HG03520 (cell line): ENCODE data around the gene RASIP1.

Experiments used
- ATAC-seq: cut with Tn5 transposase; IDR thresholded peaks from one replicate; pipeline ENCODE4 v1.9.1; 2021; ENCODE audit warnings: mild to moderate bottlenecking, moderate library complexity; ENCODE audit not compliant: unreplicated experiment

RASIP1 gene

DNA sequence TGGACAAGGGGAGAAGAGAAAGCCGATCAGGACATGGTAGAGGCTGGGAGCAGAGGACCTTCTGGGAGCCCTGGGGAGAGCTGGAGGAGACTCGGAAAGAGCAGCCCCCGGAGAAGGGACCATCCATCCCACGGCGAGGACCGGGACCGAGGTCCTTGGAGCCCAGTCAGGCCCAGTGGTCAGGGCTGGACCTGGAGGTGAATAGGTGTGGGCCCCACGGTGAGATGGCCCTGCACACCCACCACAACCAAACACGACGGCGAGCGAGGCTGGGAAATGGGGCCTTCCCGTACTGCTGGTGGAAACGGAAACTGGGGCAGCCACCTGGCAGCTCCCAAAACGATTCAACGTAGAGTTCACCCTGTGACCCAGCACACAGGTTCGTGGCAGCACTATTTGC lies 63.9 kb downstream of the RASIP1 start:
- no peak for ATAC-seq

DNA sequence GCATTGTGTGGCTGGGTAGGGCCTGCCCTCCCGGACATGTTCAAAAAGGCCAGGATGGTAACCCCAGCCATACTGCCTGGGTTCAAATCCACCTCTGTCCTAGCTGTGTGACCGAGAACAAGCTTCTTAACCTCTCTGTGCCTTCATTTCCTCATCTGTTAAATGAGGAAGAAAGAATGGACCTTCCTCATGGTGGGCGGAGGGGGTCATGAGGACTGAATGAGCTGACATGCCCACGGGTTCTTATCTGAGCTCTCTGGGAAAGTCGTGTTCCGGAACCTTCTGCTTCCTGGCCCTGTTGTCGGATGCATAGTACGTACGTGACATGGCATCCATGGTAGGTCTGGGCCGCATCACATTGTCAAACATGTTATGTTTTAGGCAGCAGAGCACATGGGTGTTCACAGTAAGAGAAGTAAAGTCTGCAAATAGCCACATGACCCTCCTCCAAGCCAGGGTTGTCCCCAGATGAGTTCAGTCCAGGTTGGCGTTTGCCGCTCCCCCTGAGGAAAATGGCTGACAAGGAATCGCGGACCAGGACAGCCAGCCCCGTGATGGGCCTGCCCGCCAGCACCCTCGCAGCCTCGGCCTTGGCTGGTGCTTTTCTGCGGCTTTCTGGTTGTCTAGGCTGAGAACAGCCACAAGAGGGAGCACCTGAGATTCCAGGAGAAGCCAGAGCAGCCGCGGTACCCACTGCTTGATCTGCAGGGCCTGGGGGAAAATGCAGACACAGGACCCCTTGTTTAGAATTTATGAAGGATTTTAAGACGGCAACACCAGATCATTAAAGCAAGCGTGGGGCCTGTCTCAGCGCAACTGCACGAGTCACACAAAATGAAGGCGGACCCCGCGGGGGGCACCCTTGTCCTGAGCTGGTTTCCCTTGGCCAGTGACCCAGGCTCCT lies 65.2 kb downstream of the RASIP1 start:
- no peak for ATAC-seq

DNA sequence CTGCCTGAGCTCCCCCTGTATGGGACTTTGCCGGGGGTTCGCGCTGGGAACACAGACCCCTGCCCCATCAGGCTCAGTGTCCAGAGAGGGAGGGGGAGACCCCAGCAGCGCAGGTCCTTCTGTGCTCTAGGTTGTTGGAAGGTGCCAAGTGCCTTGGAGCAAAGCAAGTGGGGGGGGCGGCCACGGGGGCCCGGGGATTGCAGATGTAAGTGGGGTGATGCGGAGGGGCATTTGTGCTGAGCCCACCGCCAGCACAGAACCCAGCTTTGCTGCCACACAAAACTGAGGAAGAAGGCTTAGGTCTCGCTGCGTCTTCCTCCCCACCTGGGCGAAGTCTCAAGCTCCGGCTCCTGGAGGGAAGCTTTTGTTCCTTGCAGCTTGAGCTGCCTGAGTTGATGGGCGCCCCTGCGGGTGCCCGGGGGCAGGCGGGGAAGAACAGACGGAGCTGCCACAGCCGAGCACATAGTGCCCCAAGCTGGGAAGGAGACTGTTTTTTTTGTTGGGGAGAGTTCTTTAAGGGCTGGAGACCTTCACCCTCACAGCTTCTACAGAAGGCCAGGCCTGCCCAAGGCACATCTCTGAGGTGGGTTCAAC lies 66.1 kb downstream of the RASIP1 start:
- no peak for ATAC-seq

DNA sequence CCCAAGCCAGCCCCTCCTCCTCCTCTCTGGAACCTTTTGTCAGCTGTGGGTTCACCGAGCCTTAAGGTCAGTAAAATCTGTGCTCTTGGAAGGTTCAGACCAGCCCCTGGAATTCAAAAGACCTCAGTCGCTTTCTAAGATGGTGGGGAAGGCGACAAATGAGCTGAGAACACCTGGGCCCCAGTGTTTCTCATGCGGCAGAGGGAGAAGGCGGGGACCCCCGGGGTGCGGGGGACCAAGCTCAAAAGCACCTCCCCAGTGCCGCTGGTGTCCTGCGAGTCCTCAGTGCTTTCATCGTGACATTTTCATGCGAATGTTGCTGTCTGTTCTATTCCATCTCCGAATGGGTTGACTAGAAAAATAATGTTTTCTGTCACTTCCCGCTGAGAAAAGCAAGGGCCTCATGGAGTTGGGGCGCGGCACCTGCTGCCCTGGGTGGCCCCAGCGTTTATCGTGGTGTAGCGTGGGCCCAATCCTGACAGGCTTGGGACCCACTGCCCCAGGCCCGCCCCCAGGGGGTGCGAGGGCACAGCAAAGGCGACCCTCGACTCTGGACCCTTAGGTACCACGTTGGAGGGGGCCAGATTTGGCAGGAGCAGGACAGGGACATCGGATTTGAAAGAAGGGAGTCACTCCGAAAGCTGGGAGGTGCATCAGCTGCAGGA lies 66.8 kb downstream of the RASIP1 start:
- ATAC-seq, result no peak

DNA sequence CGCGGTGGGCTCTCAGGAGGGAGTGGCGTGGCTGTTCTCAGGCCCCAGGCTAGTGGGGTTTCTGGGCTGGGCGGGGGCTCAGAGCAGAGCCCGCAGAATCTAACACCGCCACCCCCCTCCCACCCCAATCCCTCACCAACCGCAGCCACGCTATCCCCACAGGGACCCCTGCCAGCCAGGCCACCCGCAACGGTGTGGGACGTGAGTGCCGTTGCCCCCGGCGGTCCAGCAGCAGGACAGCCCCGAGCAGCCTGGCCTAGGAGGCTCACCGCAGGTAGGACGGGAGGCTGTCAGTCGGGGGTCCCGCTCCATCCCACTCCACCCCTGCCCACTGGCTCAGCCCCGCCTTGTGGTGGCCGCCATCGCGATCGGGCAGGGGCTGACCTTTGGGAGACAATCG lies 67.4 kb downstream of the RASIP1 start, which contains the start of gene NTN5:
NTN5 (minus strand) TSS at position 24 of the 400 bp plus-strand sequence. CDS start 2,031 bp downstream, outside the sequence.
- no peak for ATAC-seq

DNA sequence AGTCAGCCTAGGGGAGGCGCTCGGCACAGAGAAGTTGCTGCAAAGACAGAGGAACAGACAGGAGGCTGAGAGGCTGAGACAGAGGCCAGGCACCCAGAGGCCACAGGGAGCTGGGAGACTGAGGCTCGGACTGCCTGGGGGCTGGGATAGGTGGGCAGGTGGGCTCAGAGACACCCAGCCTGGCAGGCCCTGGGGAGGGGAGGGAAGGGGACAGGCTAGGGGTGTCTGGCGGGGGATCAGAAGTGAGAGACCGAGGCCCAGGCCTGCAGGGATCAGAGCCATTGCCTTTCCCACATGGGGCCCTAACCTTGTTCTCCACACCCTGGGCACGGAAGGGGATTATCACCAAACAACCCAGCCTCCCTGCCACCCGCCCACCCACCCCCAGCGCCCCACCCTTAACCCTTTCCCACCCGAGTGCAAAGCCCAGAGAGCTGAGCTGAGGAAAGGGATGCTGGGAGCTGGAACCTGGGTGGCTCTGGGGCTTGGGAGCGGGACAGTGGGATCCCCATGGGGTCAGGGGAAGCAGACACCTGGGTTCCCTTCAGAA lies 68.9 kb downstream of the RASIP1 start:
- ATAC-seq, result no peak

DNA sequence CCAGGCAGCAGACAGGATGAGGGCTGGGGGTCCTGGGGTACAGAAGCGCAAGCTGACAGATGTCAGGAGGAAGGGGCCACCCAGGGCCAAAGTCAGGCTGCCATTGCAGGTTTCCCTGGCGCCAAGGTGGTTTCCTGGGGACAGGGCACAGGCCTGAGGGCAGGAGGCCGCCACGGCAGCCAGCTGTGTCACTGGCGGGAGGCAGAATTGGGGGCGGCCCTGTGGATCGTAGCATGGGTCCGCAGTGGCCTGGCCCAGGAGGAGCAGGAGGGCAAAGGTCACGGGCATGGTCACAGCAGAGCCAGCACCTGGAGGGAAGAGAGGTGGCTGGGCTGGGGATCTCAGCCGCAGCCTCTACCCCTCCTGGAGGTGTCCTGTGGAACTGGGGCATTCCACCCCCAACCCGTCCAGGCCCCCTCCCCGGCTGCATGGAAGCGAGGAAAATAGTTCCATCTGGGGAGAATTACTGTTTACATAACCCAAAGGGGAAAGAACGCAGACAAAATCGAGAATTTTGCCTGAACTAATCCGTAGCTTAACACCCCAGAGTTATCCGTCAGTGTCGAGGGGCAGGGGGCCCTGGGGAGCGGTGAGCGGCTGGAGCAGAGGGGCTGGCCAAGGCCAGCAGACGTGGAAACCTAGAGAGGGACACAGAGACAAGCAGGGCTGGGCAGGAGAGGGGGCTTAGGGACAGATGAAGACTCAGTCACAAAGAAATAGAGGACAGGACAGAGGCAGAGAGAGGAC lies 69.5 kb downstream of the RASIP1 start:
- ATAC-seq, result no peak
